Erythroblast (primary cell): ENCODE results near the gene TGFBR1.

Source experiments
- GATA1 ChIP-seq: IDR thresholded peaks from 2 replicates; pipeline ENCODE4 v1.6.1; 2011; ENCODE audit warnings: low read depth, mild to moderate bottlenecking, control low read depth, low read length, moderate library complexity
- POLR2A ChIP-seq: IDR thresholded peaks from 2 replicates; pipeline ENCODE4 v1.6.1; 2011; ENCODE audit warnings: mild to moderate bottlenecking, low read length

- TF ChIP-seq POLR2A (no peak), GATA1 (no peak)
These were observed 45.7 kb downstream of the TGFBR1 start for GRCh38 chr9:99150451-99151171.
